GM12801 (cell line): ENCODE data around the gene PRCD.

Experiments
- CTCF ChIP-seq: IDR thresholded peaks from one replicate; pipeline ENCODE4 v1.5.1; 2011; ENCODE audit warnings: control low read depth; ENCODE audit not compliant: insufficient read length; ENCODE audit errors: extremely low read depth

PRCD gene

DNA sequence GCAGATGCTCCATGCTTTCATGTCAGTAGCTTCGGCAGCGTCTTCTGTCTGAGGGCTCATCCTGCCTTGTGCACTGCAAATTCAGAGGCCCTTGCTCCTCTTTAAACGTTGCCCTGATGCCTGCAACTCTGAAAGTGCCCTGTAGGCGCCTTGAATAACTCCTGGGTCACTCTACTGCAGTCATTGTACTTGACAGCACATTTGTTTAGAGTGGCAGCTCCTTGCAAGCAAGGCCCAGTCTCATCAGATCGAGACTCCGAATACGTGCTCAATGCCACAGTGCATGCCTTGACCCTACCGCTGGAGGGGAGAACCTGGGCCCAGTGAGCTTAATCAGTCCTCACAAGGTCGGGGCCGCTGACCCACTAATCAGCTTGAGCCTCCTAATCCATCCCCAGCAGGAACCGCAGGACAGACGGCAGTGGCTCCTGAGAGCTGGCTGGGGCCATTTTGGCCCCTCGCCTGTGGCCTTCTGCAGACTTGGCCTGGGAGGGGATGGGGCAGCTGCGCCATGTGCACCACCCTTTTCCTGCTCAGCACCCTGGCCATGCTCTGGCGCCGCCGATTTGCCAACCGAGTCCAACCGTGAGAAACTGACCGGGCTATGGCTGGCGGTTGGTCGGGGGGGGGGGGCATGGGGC lies at the start of gene PRCD:
PRCD (plus strand) TSS at position 414 of the 641 bp plus-strand sequence; CDS start at position 512, 98 bp downstream.
- no peak for TF ChIP-seq CTCF

DNA sequence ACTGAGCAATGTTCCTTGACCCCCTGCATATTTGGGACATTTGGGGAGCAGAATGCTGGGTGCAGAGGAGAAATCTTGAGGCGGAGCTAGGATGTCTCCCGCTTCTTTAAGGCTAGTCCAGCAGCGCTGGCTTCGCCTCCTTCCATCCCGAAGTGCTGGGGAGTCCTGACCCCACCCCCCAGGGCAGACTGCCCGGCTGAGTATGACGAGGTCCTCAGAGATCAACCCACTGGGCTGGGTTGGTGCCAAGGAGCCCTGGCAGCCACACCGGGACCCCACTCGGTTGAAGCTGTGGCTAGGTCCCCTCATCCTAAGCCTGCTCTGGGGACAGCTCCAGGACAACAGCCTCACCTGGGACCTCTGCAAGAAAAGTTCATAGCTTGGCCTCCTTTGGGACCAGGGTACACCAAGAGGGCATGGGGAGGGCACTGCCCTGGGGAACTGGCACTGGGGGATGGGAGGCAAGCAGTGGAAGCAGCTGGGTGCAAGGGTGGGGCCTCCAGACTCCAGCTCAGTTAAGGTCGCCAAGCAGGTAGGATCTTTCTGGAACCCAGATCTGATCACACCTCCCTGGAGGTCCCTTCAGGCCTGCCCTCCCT lies 49.6 kb upstream of the PRCD start:
- TF ChIP-seq CTCF, result no peak

GRCh38 chr17:76491271-76492122 lies 48.3 kb upstream of the PRCD start:
- no peak for TF ChIP-seq CTCF

- TF ChIP-seq CTCF, result no peak
Observed at GRCh38 chr17:76492123-76492988, 47.5 kb upstream of the PRCD start.

- TF ChIP-seq CTCF, result no peak
Observed at GRCh38 chr17:76492989-76493501, 46.8 kb upstream of the PRCD start.

- no peak for TF ChIP-seq CTCF
Observed at GRCh38 chr17:76493505-76494167, 46.2 kb upstream of the PRCD start.
